K562 (cell line): ENCODE measurements around the gene EIF4E2. TPM values are rescaled to one million over a fixed set of nuclear protein-coding genes. Genes with fewer than 3 reads are reported as not detected.

ENCODE experiments used
- ATAC-seq: fragments of 200-7000 bp; cut with Tn5 transposase; 3 replicates; pipeline ENCODE4 v1.9.1; 2020; ENCODE audit warnings: moderate library complexity
- BruUV-seq: library from RNA; stranded (reverse); fragments of 400-500 nt; replicated peaks from 2 replicates; lab custom pipeline; 2021; lab: Mats Ljungman, UMichigan
- CTCF ChIA-PET: fragments of 300-600 bp; formaldehyde crosslinking; extraction: SDS; loops from one replicate; lab custom pipeline; 2021; ENCODE audit warnings: low intra/inter-chr PET ratio; lab: Yijun Ruan, JAX
- POLR2A ChIA-PET: fragments of 300-600, 350-650 bp; sonication (Branson Sonifier 250); formaldehyde crosslinking; extraction: SDS; loops from one replicate; lab custom pipeline; 2021; ENCODE audit warnings: antibody characterized with exemption, inconsistent platforms; lab: Yijun Ruan, JAX
- DNase-seq, 4 experiments: peaks; one replicate each; pipeline versions ENCODE4 v3.0.0 to v3.0.0-alpha.2; 2011 to 2018; ENCODE audit warnings: low spot score in 3 of 4, mixed read lengths in 3 of 4; ENCODE audit errors: extremely low read depth in 1 of 4
- FAIRE-seq: peaks from 2 replicates; lab custom pipeline; 2011; peaks lifted over from hg19 to GRCh38; lab: Jason Lieb, UNC
- H2AFZ ChIP-seq: 2 replicates; pipeline ENCODE4 v1.6.0; 2011; ENCODE audit warnings: low read depth, low read length, control low read depth, inconsistent platforms
- H3K27ac ChIP-seq: fragments of 200-600 bp; 3 replicates; pipeline ENCODE4 v1.8.0; 2011; ENCODE audit warnings: low read depth, mild to moderate bottlenecking, control low read depth, inconsistent platforms, low read length, moderate library complexity, mixed read lengths; ENCODE audit errors: extremely low read depth
- H3K27me3 ChIP-seq, 2 experiments: fragments of 300-600 bp in 1 of 2; 2 replicates in 1 of 2; 3 replicates in 1 of 2; pipeline versions ENCODE4 v1.6.0 to v1.8.0; 2011; ENCODE audit warnings: inconsistent platforms in 2 of 2, low read length in 2 of 2, mild to moderate bottlenecking in 1 of 2, mixed read lengths in 1 of 2, moderate library complexity in 1 of 2; ENCODE audit not compliant: control insufficient read depth in 2 of 2, insufficient read depth in 2 of 2
- H3K36me3 ChIP-seq: fragments of 300-600 bp; 3 replicates; pipeline ENCODE4 v1.8.0; 2011; ENCODE audit warnings: mild to moderate bottlenecking, low read length, inconsistent platforms; ENCODE audit not compliant: control insufficient read depth, insufficient read depth
- H3K4me1 ChIP-seq, 2 experiments: fragments of 200-600 bp in 1 of 2; replicated peaks in 1 of 2; 2 replicates in 1 of 2; 3 replicates in 1 of 2; pipeline versions ENCODE4 v1.5.1 to v1.8.0; 2011; ENCODE audit warnings: inconsistent platforms in 2 of 2, low read length in 2 of 2, mild to moderate bottlenecking in 1 of 2, mixed read lengths in 1 of 2, moderate library complexity in 1 of 2; ENCODE audit not compliant: control insufficient read depth in 2 of 2, insufficient read depth in 2 of 2
- H3K4me2 ChIP-seq: 2 replicates; pipeline ENCODE4 v1.6.1; 2011; ENCODE audit warnings: low read length, control low read depth, inconsistent platforms, mixed read lengths; ENCODE audit not compliant: insufficient read depth
- H3K4me3 ChIP-seq: fragments of 200-600 bp; sonication (generic), shearing (Covaris generic); 2 replicates; pipeline ENCODE4 v1.5.1; 2016; ENCODE audit warnings: control low read depth, inconsistent platforms
- H3K79me2 ChIP-seq: fragments of 200-600 bp; 3 replicates; pipeline ENCODE4 v1.8.0; 2011; ENCODE audit warnings: low read length, inconsistent platforms; ENCODE audit not compliant: control insufficient read depth, insufficient read depth
- H3K9ac ChIP-seq, 2 experiments: 2 replicates each; pipeline versions ENCODE4 v1.6.0 to v1.6.1; 2011; ENCODE audit warnings: low read depth in 2 of 2, low read length in 2 of 2, control low read depth in 1 of 2, inconsistent platforms in 1 of 2, mild to moderate bottlenecking in 1 of 2, mixed read lengths in 1 of 2; ENCODE audit not compliant: insufficient read depth in 1 of 2
- H3K9me1 ChIP-seq: one replicate; pipeline ENCODE4 v1.6.0; 2011; ENCODE audit warnings: inconsistent platforms, mild to moderate bottlenecking, low read length, moderate library complexity; ENCODE audit not compliant: control insufficient read depth, insufficient read depth
- H3K9me3 ChIP-seq: replicated peaks from 2 replicates; pipeline ENCODE4 v1.5.1; 2011; ENCODE audit warnings: low read depth, low read length, inconsistent platforms; ENCODE audit not compliant: control insufficient read depth, insufficient read depth
- H4K20me1 ChIP-seq: replicated peaks from 2 replicates; pipeline ENCODE4 v1.6.1; 2011; ENCODE audit warnings: low read length, inconsistent platforms, mixed read lengths; ENCODE audit not compliant: control insufficient read depth, insufficient read depth
- BMI1 ChIP-seq: fragments of 150-350 bp; IDR thresholded peaks from 2 replicates; pipeline ENCODE4 v1.6.1; 2014; ENCODE audit warnings: low read length
- C11orf30 ChIP-seq: fragments of 450-650 bp; IDR thresholded peaks from 2 replicates; pipeline ENCODE4 v1.6.1; 2016; ENCODE audit warnings: low read depth, mild to moderate bottlenecking
- ETS1 ChIP-seq: conservative IDR thresholded peaks from 2 replicates; pipeline ENCODE4 v1.6.1; 2011; ENCODE audit warnings: low read depth, mild to moderate bottlenecking, low read length; ENCODE audit not compliant: control insufficient read depth
- MAFG ChIP-seq: fragments of 450-650 bp; conservative IDR thresholded peaks from 2 replicates; pipeline ENCODE4 v1.6.1; 2016; ENCODE audit warnings: missing genetic modification characterization, missing compliant biosample characterization
- NFE2 ChIP-seq: IDR thresholded peaks from 2 replicates; pipeline ENCODE4 v1.6.1; 2014; ENCODE audit warnings: antibody characterized with exemption, low read depth
- NFE2L1 ChIP-seq: fragments of 450-650 bp; IDR thresholded peaks from 2 replicates; pipeline ENCODE4 v1.6.1; 2016; ENCODE audit warnings: missing genetic modification characterization, low read depth, mild to moderate bottlenecking, missing compliant biosample characterization, moderate library complexity, borderline replicate concordance
- NFIX ChIP-seq: fragments of 250-450 bp; sonication (Bioruptor Pico); IDR thresholded peaks from 2 replicates; pipeline ENCODE4 v1.4.0; 2020; ENCODE audit warnings: low read depth, mild to moderate bottlenecking, moderate library complexity
- ZFP1 ChIP-seq: fragments of 450-650 bp; formaldehyde crosslinking; IDR thresholded peaks from 2 replicates; pipeline ENCODE4 v1.4.0; 2020; ENCODE audit warnings: mild to moderate bottlenecking, mixed read lengths
- WGBS: fragments of 100-300 bp; shearing (Covaris generic); methylation state at CpG from one replicate; pipeline ENCODE4 v1.1.6; 2016; ENCODE audit warnings: low coverage, mixed read lengths; ENCODE audit not compliant: insufficient coverage; ENCODE audit errors: missing lambda C conversion rate; 5-methylcytosine and 5-hydroxymethylcytosine counted together
- in situ Hi-C: fragments of 300-500 bp; cut with MboI; formaldehyde crosslinking; loops from 4 replicates; pipeline ENCODE4 v1.15.0; 2018; ENCODE audit warnings: inconsistent platforms, mixed read lengths
- intact Hi-C: fragments of 100-400 bp; cut with micrococcal nuclease; formaldehyde crosslinking; loops from 2 replicates; pipeline ENCODE4 v1.14.2; 2022
- polyA plus RNA-seq, 8 experiments: library from polyadenylated mRNA; depleted of rRNA in 4 of 8; stranded (reverse) in 5 of 8; unstranded in 3 of 8; fragments of >200 nt; fragmentation: Nextera tagmentation in 2 of 8; fragmentation: Illumina TruSeq in 1 of 8; extraction: Ambion mirVana in 2 of 8; extraction: Trizol in 1 of 8; gene quantifications; 2 replicates each; pipeline versions ENCODE4 v1.2.1 to v1.2.3, GENCODE V29; 2011 to 2014; ENCODE audit warnings: inconsistent platforms in 1 of 8, missing spikeins in 1 of 8
- total RNA-seq, 7 experiments: library from RNA; depleted of rRNA in 6 of 7; stranded (reverse); fragments of >200 nt in 6 of 7; fragmentation: Illumina TruSeq in 2 of 7; extraction: Trizol in 2 of 7; gene quantifications; 2 replicates each; pipeline versions ENCODE4 v1.2.1 to v1.2.3, GENCODE V29; 2011 to 2021; ENCODE audit warnings: low replicate concordance in 1 of 7
- TF ChIP-seq, protein P1 (sequence below), 2 experiments: fragments of 450-650 bp; formaldehyde crosslinking in 1 of 2; IDR thresholded peaks; 2 replicates each; pipeline versions ENCODE4 v1.4.0 to v1.6.1; 2014 to 2020; ENCODE audit warnings: mild to moderate bottlenecking in 2 of 2, borderline replicate concordance in 1 of 2, low read depth in 1 of 2

EIF4E2 gene
- total and polyA plus RNA-seq, 9 of the 15 experiments (the other 6 are each of a cell fraction or from before 2014, with no cell fraction given), result 33.9 to 169 (median 77.5) TPM

- no peak for TF ChIP-seq ETS1
- TF ChIP-seq NFIX (CRISPR knock-in tag), result no peak
- TF ChIP-seq BMI1, result no peak
Observed at GRCh38 chr2:232588031-232588430, 37.5 kb downstream of the EIF4E2 start (continued).

DNA sequence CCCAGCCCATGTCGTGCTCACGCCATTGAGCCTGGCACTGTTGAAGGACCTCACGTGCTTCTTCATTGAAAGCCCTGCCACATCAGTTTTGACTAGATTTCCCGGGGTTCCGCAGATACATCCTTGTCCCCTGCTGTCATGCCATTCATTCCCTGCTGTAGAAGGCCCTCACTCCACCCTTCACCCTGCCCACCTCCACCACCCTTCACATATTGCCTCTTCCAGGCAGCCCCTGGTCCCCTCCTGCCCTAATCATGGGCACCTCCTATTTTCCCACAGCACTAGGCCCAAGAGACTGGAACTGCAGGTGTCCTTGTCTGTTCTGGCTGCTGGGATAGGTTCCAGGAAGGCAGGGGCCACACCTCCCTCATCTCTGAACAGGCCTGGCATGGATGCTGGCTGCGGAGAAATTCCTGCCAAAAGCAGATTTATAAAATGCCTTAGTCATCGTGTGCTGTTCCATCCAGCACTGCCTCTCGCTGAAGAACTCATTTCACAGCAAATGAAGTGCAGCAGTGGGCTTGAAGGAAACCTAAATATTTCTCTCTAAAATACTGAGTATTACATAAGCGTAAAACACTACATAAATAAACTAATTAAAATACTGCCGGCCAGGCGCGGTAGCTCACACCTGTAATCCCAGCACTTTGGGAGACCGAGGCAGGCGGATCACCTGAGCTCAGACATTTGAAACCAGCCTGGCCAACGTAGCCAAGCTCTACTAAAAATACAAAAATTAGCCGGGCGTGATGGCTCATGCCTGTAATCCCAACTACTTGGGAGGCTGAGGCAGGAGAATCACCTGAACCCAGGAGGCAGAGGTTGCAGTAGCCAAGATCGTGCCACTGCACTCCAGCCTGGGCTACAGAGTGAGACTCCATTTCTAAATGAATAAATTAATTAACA is 38.4 kb downstream of the EIF4E2 start:
- Histone ChIP-seq H3K9ac (no peak overlapping the region), H3K36me3 (no peaks in the 10 kb centered on the region), H3K9me3 (no peaks in the 10 kb centered on the region), H3K4me2 (no peak overlapping the region), H3K4me1 (no peaks in the 10 kb centered on the region), H3K27me3 (peaks cover 0 to 7% of the 10 kb centered on the region in 2 experiments; a peak in 2 of 5 replicates), H4K20me1 (no peaks in the 10 kb centered on the region), H3K27ac (no peak overlapping the region), H3K4me3 (no peak overlapping the region), H3K79me2 (no peaks in the 10 kb centered on the region), H2AFZ (no peak overlapping the region), H3K9me1 (no peaks in the 10 kb centered on the region)
- CTCF ChIA-PET, result no interaction called here
- FAIRE-seq (no peak), ATAC-seq (no peak; the same call in 2 of the 3 replicates), DNase-seq (peak in 1 of 4 experiments; percentile 5)
- 40% methylated on average over 15 of the region's 18 CpGs for WGBS
- no TSS peak for BruUV-seq
- POLR2A ChIA-PET, result interaction anchor here (1.3 kb wide), 1 partner anchor 10 kb away, joined by 5 read pairs; no protein-coding TSS in a partner anchor
- intact Hi-C loops (no loop called here), in situ Hi-C loops (no loop called here)
- TF ChIP-seq NFE2, result peak; percentile 63
- TF ChIP-seq NFE2L1 (tag), result peak; percentile 39; the same call in 1 of the 2 replicates
- TF ChIP-seq, protein P1, sequence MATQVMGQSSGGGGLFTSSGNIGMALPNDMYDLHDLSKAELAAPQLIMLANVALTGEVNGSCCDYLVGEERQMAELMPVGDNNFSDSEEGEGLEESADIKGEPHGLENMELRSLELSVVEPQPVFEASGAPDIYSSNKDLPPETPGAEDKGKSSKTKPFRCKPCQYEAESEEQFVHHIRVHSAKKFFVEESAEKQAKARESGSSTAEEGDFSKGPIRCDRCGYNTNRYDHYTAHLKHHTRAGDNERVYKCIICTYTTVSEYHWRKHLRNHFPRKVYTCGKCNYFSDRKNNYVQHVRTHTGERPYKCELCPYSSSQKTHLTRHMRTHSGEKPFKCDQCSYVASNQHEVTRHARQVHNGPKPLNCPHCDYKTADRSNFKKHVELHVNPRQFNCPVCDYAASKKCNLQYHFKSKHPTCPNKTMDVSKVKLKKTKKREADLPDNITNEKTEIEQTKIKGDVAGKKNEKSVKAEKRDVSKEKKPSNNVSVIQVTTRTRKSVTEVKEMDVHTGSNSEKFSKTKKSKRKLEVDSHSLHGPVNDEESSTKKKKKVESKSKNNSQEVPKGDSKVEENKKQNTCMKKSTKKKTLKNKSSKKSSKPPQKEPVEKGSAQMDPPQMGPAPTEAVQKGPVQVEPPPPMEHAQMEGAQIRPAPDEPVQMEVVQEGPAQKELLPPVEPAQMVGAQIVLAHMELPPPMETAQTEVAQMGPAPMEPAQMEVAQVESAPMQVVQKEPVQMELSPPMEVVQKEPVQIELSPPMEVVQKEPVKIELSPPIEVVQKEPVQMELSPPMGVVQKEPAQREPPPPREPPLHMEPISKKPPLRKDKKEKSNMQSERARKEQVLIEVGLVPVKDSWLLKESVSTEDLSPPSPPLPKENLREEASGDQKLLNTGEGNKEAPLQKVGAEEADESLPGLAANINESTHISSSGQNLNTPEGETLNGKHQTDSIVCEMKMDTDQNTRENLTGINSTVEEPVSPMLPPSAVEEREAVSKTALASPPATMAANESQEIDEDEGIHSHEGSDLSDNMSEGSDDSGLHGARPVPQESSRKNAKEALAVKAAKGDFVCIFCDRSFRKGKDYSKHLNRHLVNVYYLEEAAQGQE (IDR thresholded peaks at IDR 0.05; ENCODE audit: borderline replicate concordance), result peak; percentile 27; the same call in 1 of the 2 replicates
- TF ChIP-seq, protein P1 (CRISPR knock-in tag; IDR thresholded peaks at IDR 0.05; ENCODE audit: low read depth), result no peak
- TF ChIP-seq ZFP1 (CRISPR knock-in tag), result no peak
- peak; percentile 64 for TF ChIP-seq MAFG (tag)
- TF ChIP-seq C11orf30, result peak; percentile 53
